Measurements from ENCODE around the gene HSPB9. TPM values are rescaled to one million over a fixed set of nuclear protein-coding genes. Genes with fewer than 3 reads are reported as not detected.

The HSPB9 gene, protein sequence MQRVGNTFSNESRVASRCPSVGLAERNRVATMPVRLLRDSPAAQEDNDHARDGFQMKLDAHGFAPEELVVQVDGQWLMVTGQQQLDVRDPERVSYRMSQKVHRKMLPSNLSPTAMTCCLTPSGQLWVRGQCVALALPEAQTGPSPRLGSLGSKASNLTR
- polyA plus RNA-seq (2012; ENCODE audit: insufficient read depth, insufficient read length, low read depth) = 0.68 TPM

DNA sequence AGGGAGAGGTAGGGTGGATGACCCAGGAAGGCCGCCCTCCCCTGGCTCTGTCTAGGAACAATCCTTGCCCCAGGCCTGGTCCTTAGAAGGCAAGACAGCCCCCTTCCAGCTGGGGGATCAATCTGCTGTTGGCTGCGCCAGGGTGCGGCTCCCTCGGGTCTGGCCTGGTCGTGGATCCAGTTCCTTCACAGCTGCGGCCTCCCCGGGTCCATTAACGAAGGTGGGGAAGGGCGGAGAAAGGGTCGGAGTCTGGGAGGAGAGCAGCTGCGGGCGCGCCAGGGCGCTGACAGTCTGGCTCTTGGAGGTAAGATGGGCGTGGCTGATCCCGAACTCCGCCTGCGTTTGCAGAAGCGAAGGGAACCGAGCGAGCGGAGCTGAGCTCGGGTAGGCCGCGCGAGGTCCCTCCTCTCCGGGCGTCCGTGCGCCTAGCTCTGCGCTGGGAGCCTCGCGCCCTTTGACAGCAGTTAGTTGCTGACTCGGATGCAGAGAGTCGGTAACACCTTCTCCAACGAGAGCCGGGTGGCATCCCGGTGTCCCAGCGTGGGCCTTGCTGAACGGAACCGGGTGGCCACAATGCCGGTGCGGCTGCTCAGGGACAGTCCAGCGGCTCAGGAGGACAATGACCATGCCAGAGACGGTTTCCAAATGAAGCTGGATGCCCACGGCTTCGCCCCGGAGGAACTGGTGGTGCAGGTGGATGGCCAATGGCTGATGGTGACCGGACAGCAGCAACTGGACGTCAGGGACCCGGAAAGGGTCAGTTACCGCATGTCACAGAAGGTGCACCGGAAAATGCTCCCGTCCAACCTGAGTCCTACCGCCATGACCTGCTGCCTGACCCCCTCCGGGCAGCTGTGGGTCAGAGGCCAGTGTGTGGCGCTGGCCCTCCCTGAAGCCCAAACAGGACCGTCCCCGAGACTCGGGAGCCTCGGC lies at the start of gene HSPB9:
Gene HSPB9 (plus strand): TSS at position 434 of the 933 bp plus-strand sequence. CDS start 47 bp downstream, at position 481.
- DNase-seq = no peak
- Histone ChIP-seq H3K4me1 (peaks cover 4% of the 10 kb centered on the region; the same call in 1 of the 2 replicates), H3K27me3 (no peaks in the 10 kb centered on the region), H3K9me3 (no peaks in the 10 kb centered on the region), H3K36me3 (peaks cover 41% of the 10 kb centered on the region), H3K4me3 (ENCODE audit: low read depth, low read length) (no peak within 1 kb of the TSS)
- TF ChIP-seq, protein P1, sequence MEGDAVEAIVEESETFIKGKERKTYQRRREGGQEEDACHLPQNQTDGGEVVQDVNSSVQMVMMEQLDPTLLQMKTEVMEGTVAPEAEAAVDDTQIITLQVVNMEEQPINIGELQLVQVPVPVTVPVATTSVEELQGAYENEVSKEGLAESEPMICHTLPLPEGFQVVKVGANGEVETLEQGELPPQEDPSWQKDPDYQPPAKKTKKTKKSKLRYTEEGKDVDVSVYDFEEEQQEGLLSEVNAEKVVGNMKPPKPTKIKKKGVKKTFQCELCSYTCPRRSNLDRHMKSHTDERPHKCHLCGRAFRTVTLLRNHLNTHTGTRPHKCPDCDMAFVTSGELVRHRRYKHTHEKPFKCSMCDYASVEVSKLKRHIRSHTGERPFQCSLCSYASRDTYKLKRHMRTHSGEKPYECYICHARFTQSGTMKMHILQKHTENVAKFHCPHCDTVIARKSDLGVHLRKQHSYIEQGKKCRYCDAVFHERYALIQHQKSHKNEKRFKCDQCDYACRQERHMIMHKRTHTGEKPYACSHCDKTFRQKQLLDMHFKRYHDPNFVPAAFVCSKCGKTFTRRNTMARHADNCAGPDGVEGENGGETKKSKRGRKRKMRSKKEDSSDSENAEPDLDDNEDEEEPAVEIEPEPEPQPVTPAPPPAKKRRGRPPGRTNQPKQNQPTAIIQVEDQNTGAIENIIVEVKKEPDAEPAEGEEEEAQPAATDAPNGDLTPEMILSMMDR (IDR thresholded peaks at IDR 0.05; ENCODE audit: low read depth, low read length) = no peak

DNA sequence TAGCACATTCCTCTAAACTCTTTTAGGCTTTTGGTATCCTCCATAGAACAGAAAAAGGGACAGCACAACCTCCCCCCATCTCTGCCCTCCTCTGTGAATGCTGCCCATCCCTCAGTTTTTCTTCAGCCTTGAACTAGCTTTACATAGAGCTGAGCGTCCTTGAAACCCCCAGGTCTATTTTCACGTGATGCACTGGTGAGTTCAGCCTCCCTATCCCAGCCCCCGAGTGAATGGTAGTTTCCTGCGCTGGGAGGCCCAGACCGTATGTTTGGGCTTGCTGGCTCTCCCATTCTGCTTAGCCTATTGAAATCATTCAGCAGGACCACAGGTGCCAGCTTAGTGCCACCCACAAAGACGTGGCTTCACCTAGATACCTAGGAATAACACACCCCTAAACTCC lies 46.8 kb upstream of the HSPB9 start:
- Histone ChIP-seq H3K9me3 (no peaks in the 10 kb centered on the region), H3K36me3 (no peaks in the 10 kb centered on the region), H3K4me1 (peaks cover 5% of the 10 kb centered on the region), H3K27me3 (peaks cover 7% of the 10 kb centered on the region; the same call in 1 of the 2 replicates), H3K4me3 (ENCODE audit: low read depth, low read length) (no peak overlapping the region)
- no peak for DNase-seq
- TF ChIP-seq, protein P1 (IDR thresholded peaks at IDR 0.05; ENCODE audit: low read depth, low read length) = no peak

DNA sequence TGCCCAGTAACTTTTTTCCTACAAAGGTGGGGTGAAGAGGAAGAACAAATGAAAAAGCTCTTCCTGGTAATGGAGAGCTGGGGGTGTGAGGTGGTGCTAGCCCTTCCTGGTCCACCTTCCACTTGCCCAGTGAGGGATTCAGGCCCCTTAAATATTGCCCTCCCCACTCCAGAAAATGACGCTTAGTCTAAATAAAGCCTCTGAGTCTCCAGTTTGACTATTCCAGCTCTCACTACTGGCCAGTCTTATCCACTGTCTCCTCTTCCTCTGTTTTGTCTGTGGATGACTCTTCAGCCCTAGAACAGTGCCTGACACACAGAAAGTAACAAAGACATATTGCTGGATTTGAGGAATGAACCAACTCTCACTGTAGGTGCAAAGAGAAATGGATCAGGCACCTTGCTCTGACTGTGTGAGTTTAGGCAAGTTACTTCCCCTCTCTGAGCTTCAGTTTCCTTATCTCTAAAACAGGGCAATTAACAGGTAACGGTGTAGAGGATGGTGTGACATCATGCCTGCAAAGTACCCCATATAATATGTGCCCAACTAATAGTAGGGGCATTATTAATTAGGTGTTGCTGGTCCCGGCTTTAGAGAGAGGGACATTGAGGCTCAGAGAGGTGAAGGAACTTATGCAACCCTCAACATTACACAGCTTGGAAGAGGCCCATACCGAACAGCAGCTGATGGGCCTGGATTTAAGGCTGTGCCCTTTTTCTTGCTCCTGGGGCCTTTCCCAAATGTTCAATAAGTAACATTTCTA lies 45.6 kb upstream of the HSPB9 start:
- Histone ChIP-seq H3K27me3 (peaks cover 5% of the 10 kb centered on the region; the same call in 1 of the 2 replicates), H3K4me1 (peaks cover 5% of the 10 kb centered on the region), H3K36me3 (no peaks in the 10 kb centered on the region), H3K4me3 (ENCODE audit: low read depth, low read length) (no peak overlapping the region), H3K9me3 (no peaks in the 10 kb centered on the region)
- DNase-seq = no peak
- TF ChIP-seq, protein P1 (IDR thresholded peaks at IDR 0.05; ENCODE audit: low read depth, low read length) = no peak

DNA sequence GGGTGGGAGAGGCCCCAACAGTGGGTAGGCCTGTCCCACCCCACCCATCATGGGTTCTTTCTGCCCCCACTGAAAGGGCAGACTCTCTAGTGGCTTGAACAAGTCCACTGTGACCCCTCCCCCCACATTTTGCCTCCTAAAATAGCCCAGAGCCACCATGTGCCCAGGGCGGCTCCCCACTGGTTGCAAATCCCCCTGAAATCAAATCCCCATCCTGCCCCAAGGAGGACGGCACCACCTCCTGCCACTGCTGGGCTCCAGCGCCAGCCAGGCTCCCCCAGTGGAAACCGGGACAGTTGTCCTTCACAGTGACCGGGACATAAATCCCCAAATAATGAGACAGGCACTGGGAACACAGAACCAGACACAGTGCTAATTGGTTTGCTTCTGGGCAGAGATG lies 44.8 kb upstream of the HSPB9 start:
- peaks cover 5% of the 10 kb centered on the region for H3K4me1 ChIP-seq
- H3K36me3 ChIP-seq = no peaks in the 10 kb centered on the region
- DNase-seq = no peak
- TF ChIP-seq, protein P1 (IDR thresholded peaks at IDR 0.05; ENCODE audit: low read depth, low read length) = no peak
- H3K9me3 ChIP-seq = no peaks in the 10 kb centered on the region
- H3K27me3 ChIP-seq = no peaks in the 10 kb centered on the region; the same call in 1 of the 2 replicates
- no peak overlapping the region for H3K4me3 ChIP-seq (ENCODE audit: low read depth, low read length)

DNA sequence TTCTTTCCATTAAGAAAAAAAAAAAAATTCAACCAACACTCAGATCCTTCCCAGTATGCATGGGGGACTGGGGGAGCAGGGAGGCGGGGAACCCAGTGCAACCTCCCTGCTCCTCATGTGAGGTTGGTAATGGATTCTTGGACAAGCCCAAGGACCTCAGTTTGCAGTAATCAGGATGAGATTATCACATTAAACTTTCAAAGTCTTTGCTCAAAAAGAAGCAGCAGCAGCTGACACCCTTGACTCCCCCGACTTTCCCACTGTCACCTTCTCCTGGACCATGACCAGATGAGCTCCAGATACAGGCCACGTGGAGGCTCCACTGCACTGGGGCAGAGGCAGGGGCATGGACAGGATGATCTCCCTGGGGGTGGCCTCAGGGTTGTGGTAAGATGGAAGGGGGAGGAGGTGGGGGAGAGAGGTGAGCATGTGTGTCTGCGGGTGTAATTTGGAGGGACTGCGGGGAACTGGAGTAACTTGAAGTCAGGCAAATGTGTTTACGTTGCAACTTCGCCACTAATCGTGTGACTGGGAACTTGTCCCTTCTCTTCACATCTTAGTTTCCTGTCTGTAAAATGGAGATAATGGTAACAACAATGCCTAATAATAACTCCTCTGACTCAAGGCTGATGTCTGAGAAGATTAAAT lies 44.1 kb upstream of the HSPB9 start:
- no peaks in the 10 kb centered on the region for H3K27me3 ChIP-seq
- TF ChIP-seq, protein P1 (IDR thresholded peaks at IDR 0.05; ENCODE audit: low read depth, low read length) = no peak
- peaks cover 5% of the 10 kb centered on the region for H3K4me1 ChIP-seq

More for the DNA sequence above, 44.1 kb upstream of the HSPB9 start:
- no peak for DNase-seq
- Histone ChIP-seq H3K4me3 (ENCODE audit: low read depth, low read length) (no peak overlapping the region), H3K36me3 (no peaks in the 10 kb centered on the region), H3K9me3 (no peaks in the 10 kb centered on the region)

Data from BE2C (cell line).